ENCODE measurements around the gene HORMAD2.
"Not testable (repeated sequence)": the region's sequence is repeated elsewhere in the genome, so short reads cannot be mapped to it uniquely, and the experiment has no call there.

Gene HORMAD2

GRCh38 chr22:30214703-30215407, 134.6 kb downstream of the HORMAD2 start:
- DNase-seq, result peak; percentile 51

DNA sequence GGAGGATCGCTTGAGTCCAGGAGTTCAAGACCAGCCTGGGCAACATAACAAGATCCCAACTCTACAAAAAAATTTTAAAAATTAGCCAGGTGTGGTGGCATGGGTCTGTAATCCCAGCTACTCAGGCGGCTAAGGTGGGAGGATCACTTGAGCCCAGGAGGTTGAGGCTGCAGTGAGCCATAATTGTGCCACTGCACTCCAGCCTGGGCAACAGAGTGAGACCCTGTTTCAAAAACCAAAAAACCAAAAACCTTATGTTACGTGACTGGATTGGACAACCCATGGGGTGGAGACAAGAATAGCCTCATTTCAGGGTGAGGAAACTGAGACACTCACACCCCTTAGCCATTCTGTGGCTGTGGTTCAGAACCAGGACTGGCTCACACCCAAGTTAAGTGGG, 136.0 kb downstream of the HORMAD2 start:
- DNase-seq, result not testable (repeated sequence)

DNA sequence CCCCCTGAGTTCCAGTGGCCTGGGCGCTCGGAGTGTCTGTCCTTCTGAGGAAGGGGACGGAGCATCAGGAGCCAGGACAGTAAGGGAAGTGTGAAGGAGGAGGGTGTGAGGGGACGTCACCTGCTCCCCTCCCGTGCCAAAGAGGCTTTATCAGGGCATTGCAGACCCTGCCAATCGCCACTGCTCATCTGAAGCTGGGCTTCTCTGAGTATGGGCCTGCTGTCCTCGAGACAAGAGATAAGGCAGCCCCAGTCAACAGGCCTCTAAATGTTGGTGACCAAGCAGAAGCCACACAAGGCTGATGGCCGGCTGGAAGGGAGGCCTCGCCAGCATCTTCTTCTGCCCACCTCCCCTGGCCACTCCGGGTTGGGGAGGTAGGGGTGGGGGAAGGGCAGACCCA, 136.4 kb downstream of the HORMAD2 start:
- no peak for DNase-seq

- DNase-seq, result no peak
Measured at GRCh38 chr22:30217698-30218560, 137.7 kb downstream of the HORMAD2 start.

GRCh38 chr22:30219049-30219654, 138.9 kb downstream of the HORMAD2 start:
- peak; percentile 64 for DNase-seq

- no peak for DNase-seq
Measured at GRCh38 chr22:30219668-30220278, 139.5 kb downstream of the HORMAD2 start.

DNA sequence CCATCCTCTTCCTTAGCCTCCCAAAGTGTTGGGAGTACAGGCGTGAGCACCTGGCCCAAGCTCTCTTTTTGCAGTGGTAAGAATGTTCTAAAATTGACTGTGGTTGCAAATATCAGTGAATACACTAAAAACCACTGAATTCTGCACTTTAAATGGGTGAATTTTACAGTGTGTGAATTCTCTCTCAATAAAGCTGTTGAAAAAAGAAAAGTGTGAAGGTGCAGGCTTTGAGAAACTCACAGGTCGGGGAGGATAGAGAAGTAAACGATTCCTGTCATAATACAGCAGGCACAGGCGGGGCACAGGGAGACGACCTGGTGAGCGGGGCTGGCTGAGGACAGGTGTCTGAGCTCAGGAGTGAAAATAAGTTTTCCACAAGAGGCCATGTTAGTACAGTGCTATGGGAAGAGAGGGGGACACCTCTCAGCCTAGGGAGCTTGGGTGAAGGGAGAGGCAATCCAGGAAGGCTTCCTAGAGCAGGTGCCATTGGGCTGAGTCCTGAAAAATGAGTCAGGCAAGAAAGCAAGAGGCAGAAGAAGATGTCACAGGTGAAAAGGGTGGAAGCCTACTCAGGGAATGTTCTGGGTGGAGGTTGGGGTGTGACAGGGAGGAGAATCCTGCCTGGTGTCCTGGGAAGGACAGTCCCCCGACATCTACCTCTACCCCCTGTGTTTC, 140.2 kb downstream of the HORMAD2 start:
- no peak for DNase-seq

- no peak for DNase-seq
Measured at GRCh38 chr22:30221121-30221992, 141.1 kb downstream of the HORMAD2 start.

DNA sequence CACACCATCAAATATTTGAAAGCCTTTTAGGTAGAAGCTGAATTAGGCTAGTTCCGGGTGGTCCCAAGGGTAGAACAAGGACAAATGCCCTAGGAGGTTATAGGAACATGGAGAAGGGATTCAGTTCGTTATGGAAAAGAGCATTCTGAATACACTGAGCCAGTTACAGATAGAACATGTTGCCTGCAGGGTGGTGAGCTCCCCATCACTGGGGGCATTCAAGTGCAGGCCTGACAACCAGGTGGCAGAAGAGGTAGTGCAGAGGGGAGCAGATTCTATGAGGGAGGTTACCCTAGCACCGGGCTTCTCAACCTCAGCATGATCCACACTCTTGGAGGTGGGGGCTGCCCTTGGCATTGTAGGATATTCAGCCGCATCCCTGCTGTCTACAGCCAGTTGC, 142.1 kb downstream of the HORMAD2 start:
- DNase-seq, result no peak

GRCh38 chr22:30223303-30223702, 143.0 kb downstream of the HORMAD2 start:
- no peak for DNase-seq

GRCh38 chr22:30224161-30224857, 144.0 kb downstream of the HORMAD2 start:
- peak; percentile 21 for DNase-seq

GRCh38 chr22:30225220-30225927, 145.1 kb downstream of the HORMAD2 start:
- no peak for DNase-seq

GRCh38 chr22:30226192-30226832, 146.0 kb downstream of the HORMAD2 start:
- DNase-seq, result no peak
